H9 (cell line): ENCODE results near the gene KAT7. TPM values are rescaled to one million over a fixed set of nuclear protein-coding genes. Genes with fewer than 3 reads are reported as not detected.

Experiments used
- DNase-seq: peaks from one replicate; pipeline ENCODE4 v3.0.0-alpha.2; 2017
- H2AFZ ChIP-seq: one replicate; pipeline ENCODE4 v1.6.1; 2013; ENCODE audit warnings: mild to moderate bottlenecking, low read length, control low read depth, moderate library complexity
- H2AK5ac ChIP-seq: 2 replicates; pipeline ENCODE4 v1.6.1; 2013; ENCODE audit warnings: low read length, control low read depth, mixed read lengths; ENCODE audit not compliant: insufficient read length
- H2BK120ac ChIP-seq: one replicate; pipeline ENCODE4 v1.6.1; 2013; ENCODE audit warnings: low read depth, mild to moderate bottlenecking, low read length, control low read depth, inconsistent platforms; ENCODE audit not compliant: poor library complexity, severe bottlenecking
- H2BK12ac ChIP-seq: 2 replicates; pipeline ENCODE4 v1.6.1; 2013; ENCODE audit warnings: low read length, control low read depth, mixed read lengths, low read depth; ENCODE audit not compliant: insufficient read length
- H2BK15ac ChIP-seq: 2 replicates; pipeline ENCODE4 v1.6.1; 2013; ENCODE audit warnings: low read depth, low read length, control low read depth
- H2BK20ac ChIP-seq: one replicate; pipeline ENCODE4 v1.6.1; 2013; ENCODE audit warnings: low read depth, mild to moderate bottlenecking, low read length, control low read depth, inconsistent platforms; ENCODE audit not compliant: poor library complexity, severe bottlenecking
- H2BK5ac ChIP-seq: 2 replicates; pipeline ENCODE4 v1.6.1; 2013; ENCODE audit warnings: low read length, control low read depth, mixed read lengths; ENCODE audit not compliant: insufficient read length
- H3K14ac ChIP-seq: 2 replicates; pipeline ENCODE4 v1.6.1; 2013; ENCODE audit warnings: low read length, control low read depth; ENCODE audit not compliant: insufficient read depth
- H3K18ac ChIP-seq: 2 replicates; pipeline ENCODE4 v1.6.1; 2013; ENCODE audit warnings: low read depth, mild to moderate bottlenecking, mixed read lengths, low read length, control low read depth; ENCODE audit not compliant: insufficient read length
- H3K23ac ChIP-seq: 2 replicates; pipeline ENCODE4 v1.6.1; 2013; ENCODE audit warnings: low read length, control low read depth, mixed read lengths, low read depth; ENCODE audit not compliant: insufficient read length
- H3K23me2 ChIP-seq: 2 replicates; pipeline ENCODE4 v1.6.1; 2013; ENCODE audit warnings: low read depth, mild to moderate bottlenecking, mixed read lengths, low read length, control low read depth; ENCODE audit not compliant: insufficient read length, poor library complexity, severe bottlenecking
- H3K27ac ChIP-seq: 2 replicates; pipeline ENCODE4 v1.5.1; 2013; ENCODE audit warnings: low read length, control low read depth, mixed read lengths, low read depth; ENCODE audit not compliant: insufficient read length
- H3K27me3 ChIP-seq: 2 replicates; pipeline ENCODE4 v1.6.1; 2013; ENCODE audit warnings: low read length, control low read depth, inconsistent platforms; ENCODE audit not compliant: insufficient read depth
- H3K4ac ChIP-seq: 2 replicates; pipeline ENCODE4 v1.6.1; 2013; ENCODE audit warnings: low read depth, mild to moderate bottlenecking, control low read depth, inconsistent platforms, low read length, moderate library complexity
- H3K4me1 ChIP-seq: 2 replicates; pipeline ENCODE4 v1.6.1; 2013; ENCODE audit warnings: low read length, control low read depth, inconsistent platforms; ENCODE audit not compliant: insufficient read depth
- H3K4me2 ChIP-seq: 2 replicates; pipeline ENCODE4 v1.6.1; 2013; ENCODE audit warnings: low read length, control low read depth, mixed read lengths; ENCODE audit not compliant: insufficient read length, insufficient read depth
- H3K56ac ChIP-seq: 2 replicates; pipeline ENCODE4 v1.6.1; 2013; ENCODE audit warnings: low read depth, mild to moderate bottlenecking, mixed read lengths, low read length, control low read depth; ENCODE audit not compliant: insufficient read length
- H3K79me1 ChIP-seq: 2 replicates; pipeline ENCODE4 v1.6.1; 2013; ENCODE audit warnings: low read depth, mild to moderate bottlenecking, moderate library complexity, low read length, control low read depth, inconsistent platforms; ENCODE audit not compliant: insufficient read depth, poor library complexity, severe bottlenecking
- H3K79me2 ChIP-seq: 2 replicates; pipeline ENCODE4 v1.6.1; 2013; ENCODE audit warnings: low read length, control low read depth, inconsistent platforms; ENCODE audit not compliant: insufficient read depth
- H3K9ac ChIP-seq: 2 replicates; pipeline ENCODE4 v1.6.1; 2013; ENCODE audit warnings: low read length, control low read depth, mixed read lengths; ENCODE audit not compliant: insufficient read length; ENCODE audit errors: extremely low read depth
- H3K9me3 ChIP-seq: one replicate; pipeline ENCODE4 v1.6.1; 2013; ENCODE audit warnings: low read depth, low read length, inconsistent platforms; ENCODE audit not compliant: control insufficient read depth
- H3T11ph ChIP-seq: one replicate; pipeline ENCODE4 v1.6.1; 2013; ENCODE audit warnings: mild to moderate bottlenecking, low read length, control low read depth, inconsistent platforms
- H4K20me1 ChIP-seq: one replicate; pipeline ENCODE4 v1.6.1; 2013; ENCODE audit not compliant: control insufficient read depth, insufficient read length, insufficient read depth
- H4K5ac ChIP-seq: 2 replicates; pipeline ENCODE4 v1.6.1; 2013; ENCODE audit warnings: low read depth, mild to moderate bottlenecking, mixed read lengths, low read length, control low read depth; ENCODE audit not compliant: insufficient read length
- H4K8ac ChIP-seq: replicated peaks from 2 replicates; pipeline ENCODE4 v1.6.1; 2013; ENCODE audit warnings: low read length, control low read depth, mixed read lengths, low read depth; ENCODE audit not compliant: insufficient read length
- H4K91ac ChIP-seq: 2 replicates; pipeline ENCODE4 v1.6.1; 2013; ENCODE audit warnings: low read depth, mild to moderate bottlenecking, moderate library complexity, mixed read lengths, low read length, control low read depth; ENCODE audit not compliant: insufficient read length
- H3K27ac Mint-ChIP-seq, 3 experiments: 2 replicates in 2 of 3; 3 replicates in 1 of 3; pipeline ENCODE4 v1.8.0; 2020 to 2021; ENCODE audit warnings: mixed read lengths in 3 of 3, mild to moderate bottlenecking in 1 of 3, moderate library complexity in 1 of 3
- H3K27me3 Mint-ChIP-seq: 2 replicates; pipeline ENCODE4 v1.8.0; 2021; ENCODE audit warnings: low read depth, mild to moderate bottlenecking, moderate library complexity, mixed read lengths
- H3K36me3 Mint-ChIP-seq, 3 experiments: 2 replicates in 2 of 3; 3 replicates in 1 of 3; pipeline ENCODE4 v1.8.0; 2020 to 2021; ENCODE audit warnings: low read depth in 3 of 3, mixed read lengths in 3 of 3; ENCODE audit not compliant: insufficient read depth in 1 of 3
- H3K4me1 Mint-ChIP-seq, 2 experiments: 2 replicates each; pipeline ENCODE4 v1.8.0; 2020; ENCODE audit warnings: mixed read lengths in 2 of 2
- H3K4me3 Mint-ChIP-seq, 2 experiments: 2 replicates in 1 of 2; 3 replicates in 1 of 2; pipeline ENCODE4 v1.8.0; 2020 to 2021; ENCODE audit warnings: mild to moderate bottlenecking in 2 of 2, mixed read lengths in 2 of 2, moderate library complexity in 1 of 2
- H3K9me3 Mint-ChIP-seq, 2 experiments: 2 replicates in 1 of 2; 3 replicates in 1 of 2; pipeline ENCODE4 v1.8.0; 2020; ENCODE audit warnings: mild to moderate bottlenecking in 2 of 2, mixed read lengths in 2 of 2, moderate library complexity in 1 of 2
- CTCF ChIP-seq: fragments of 200-600 bp; sonication (generic); conservative IDR thresholded peaks from 3 replicates; pipeline ENCODE4 v1.8.0; 2021; ENCODE audit warnings: antibody characterized with exemption, mild to moderate bottlenecking
- WGBS: extraction: QIAGEN DNeasy Blood & Tissue Kit; methylation state at CpG from one replicate; pipeline ENCODE4 v1.1.7; 2013; ENCODE audit warnings: missing lambda C conversion rate, low lambda C conversion rate, mixed read lengths; ENCODE audit not compliant: insufficient read length; ENCODE audit errors: extremely low coverage; 5-methylcytosine and 5-hydroxymethylcytosine counted together
- total RNA-seq: library from RNA; stranded (reverse); gene quantifications from 2 replicates; pipeline ENCODE4 v1.2.1, GENCODE V29; 2021

KAT7 gene
- total RNA-seq, 1 experiment from 2014 or later, result 93.1 TPM

DNA sequence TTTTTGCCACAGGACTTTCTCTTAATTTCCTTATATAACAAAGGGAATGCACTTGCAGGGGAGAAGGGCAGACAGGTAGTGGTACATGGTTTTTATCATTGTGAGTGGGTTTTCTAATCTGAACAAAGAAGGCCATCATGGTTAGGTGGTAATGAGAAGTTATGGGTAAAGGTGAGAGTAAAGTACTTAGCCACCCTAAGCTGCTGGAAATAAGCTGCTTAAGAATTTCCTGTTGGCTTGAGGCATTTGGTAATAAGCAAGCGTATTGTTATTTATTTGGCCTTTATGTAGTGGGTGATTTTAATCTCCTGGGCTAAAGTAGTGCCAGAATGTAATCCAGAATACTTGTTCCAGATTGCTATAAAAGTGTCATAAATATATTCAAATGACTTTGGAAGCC, 32.3 kb downstream of the KAT7 start:
- Histone ChIP-seq H3K27ac (no peak overlapping the region), H2BK120ac (no peak overlapping the region), H3K23ac (no peak overlapping the region), H3K56ac (no peak overlapping the region), H2AFZ (no peak overlapping the region), H3K4me1 (peaks cover 10% of the 10 kb centered on the region; the same call in 1 of the 2 replicates), H3T11ph (no peak overlapping the region), H3K4ac (no peak overlapping the region), H2AK5ac (no peak overlapping the region), H2BK12ac (no peak overlapping the region), H2BK15ac (no peak overlapping the region), H2BK20ac (no peak overlapping the region), H3K14ac (no peak overlapping the region), H4K5ac (no peak overlapping the region), H4K20me1 (no peaks in the 10 kb centered on the region), H3K23me2 (no peaks in the 10 kb centered on the region), H2BK5ac (no peak overlapping the region), H3K79me1 (peaks cover 5% of the 10 kb centered on the region), H4K91ac (no peak overlapping the region), H4K8ac (no peak overlapping the region), H3K9me3 (no peaks in the 10 kb centered on the region), H3K4me2 (no peak overlapping the region), H3K9ac (no peak overlapping the region), H3K18ac (no peak overlapping the region), H3K79me2 (peaks cover 7% of the 10 kb centered on the region; the same call in 1 of the 2 replicates), H3K27me3 (no peaks in the 10 kb centered on the region)
- H3K36me3 Mint-ChIP-seq, result peaks cover 60 to 88% (median 77%) of the 10 kb centered on the region in 3 experiments; a peak in 6 of 7 replicates
- WGBS, result no CpG with 5 or more reads among the region's 1 CpG
- no peak overlapping the region for H3K4me3 Mint-ChIP-seq
- H3K9me3 Mint-ChIP-seq, result no peaks in the 10 kb centered on the region
- H3K27ac Mint-ChIP-seq, result peak overlapping the region in 2 of 3 experiments; percentile 70 to 91; a peak in 3 of 7 replicates
- no peaks in the 10 kb centered on the region for H3K27me3 Mint-ChIP-seq
- peaks cover 62 to 64% of the 10 kb centered on the region in 2 experiments for H3K4me1 Mint-ChIP-seq
- TF ChIP-seq CTCF, result no peak
- no peak for DNase-seq
